Measurements from ENCODE around the gene RABAC1.

GRCh38 chr19:41969772-41970458, 10.8 kb upstream of the RABAC1 start:
- no peak for TF ChIP-seq SIN3A (IDR thresholded peaks at IDR 0.05; ENCODE audit: borderline replicate concordance, insufficient read depth, low read length)
- TF ChIP-seq TAF1 (IDR thresholded peaks at IDR 0.05; ENCODE audit: borderline replicate concordance, insufficient read depth, low read length): no peak
- no peak for TF ChIP-seq POLR2AphosphoS5 (IDR thresholded peaks at IDR 0.05; ENCODE audit: low read depth, low read length)
- TF ChIP-seq FOXP2 (optimal IDR thresholded peaks at IDR 0.05; ENCODE audit: borderline replicate concordance, extremely low read depth, extremely low read length, insufficient read depth): no peak
